Colonic mucosa (tissue), 4 donors: ENCODE results near the gene PIAS1. TPM values are rescaled to one million over a fixed set of nuclear protein-coding genes. Genes with fewer than 3 reads are reported as not detected.

Experiments
- DNase-seq: peaks from one replicate; pipeline ENCODE4 v3.0.0-alpha.2; 2020
- H3K27ac ChIP-seq: fragments of 200-600 bp; one replicate; pipeline ENCODE4 v1.8.0; 2021
- H3K27me3 ChIP-seq: fragments of 200-600 bp; one replicate; pipeline ENCODE4 v1.8.0; 2021
- H3K36me3 ChIP-seq: fragments of 200-600 bp; one replicate; pipeline ENCODE4 v1.8.0; 2021
- H3K4me1 ChIP-seq: fragments of 200-600 bp; one replicate; pipeline ENCODE4 v1.8.0; 2021; ENCODE audit warnings: mild to moderate bottlenecking
- H3K4me3 ChIP-seq: fragments of 200-600 bp; one replicate; pipeline ENCODE4 v1.8.0; 2021
- H3K9ac ChIP-seq, 2 donors: one replicate each; pipeline ENCODE4 v1.7.0; 2013; ENCODE audit warnings: control low read depth in 2 of 2, low read depth in 2 of 2, low read length in 2 of 2
- H3K9me3 ChIP-seq: fragments of 200-600 bp; one replicate; pipeline ENCODE4 v1.8.0; 2021
- CTCF ChIP-seq: fragments of 200-600 bp; IDR thresholded peaks from one replicate; pipeline ENCODE4 v1.8.0; 2022; ENCODE audit warnings: antibody characterized with exemption, mild to moderate bottlenecking
- intact Hi-C: fragments of 100-400 bp; cut with DNase I; formaldehyde crosslinking; loops from one replicate; pipeline ENCODE4 v1.14.1; 2022
- total RNA-seq, 2 donors: library from RNA; stranded (reverse); fragmentation: NEBNext Ultra II Directional in 1 of 2; extraction: Animal tissue kit (Norgen Biotek cat#: 25700) in 1 of 2; gene quantifications; one replicate each; pipeline ENCODE4 v1.2.1, GENCODE V29; 2021
- donor health status: healthy.
- donor health status: DM: no; HTN: no; CAD: no.
- donor health status: DM: no; HTN: no; CAD: no.

PIAS1 gene
- total RNA-seq, 2 donors from 2014 or later: 26.6 to 33.0 TPM

GRCh38 chr15:68063606-68064005 is 9.5 kb downstream of the PIAS1 start:
- DNase-seq: no peak
- intact Hi-C loops: no loop called here
- Histone ChIP-seq H3K36me3 (no peaks in the 10 kb centered on the region), H3K4me1 (no peaks in the 10 kb centered on the region), H3K27me3 (no peaks in the 10 kb centered on the region), H3K4me3 (no peak overlapping the region), H3K27ac (no peak overlapping the region), H3K9me3 (no peaks in the 10 kb centered on the region), H3K9ac (no peak overlapping the region)
- no peak for TF ChIP-seq CTCF

GRCh38 chr15:68073576-68074288 is 19.6 kb downstream of the PIAS1 start:
- Histone ChIP-seq H3K4me3 (no peak overlapping the region), H3K9ac (no peak overlapping the region), H3K9me3 (no peaks in the 10 kb centered on the region), H3K36me3 (no peaks in the 10 kb centered on the region), H3K27me3 (no peaks in the 10 kb centered on the region), H3K4me1 (no peaks in the 10 kb centered on the region), H3K27ac (no peak overlapping the region)
- TF ChIP-seq CTCF: no peak
- no peak for DNase-seq
- intact Hi-C loops: no loop called here

GRCh38 chr15:68075764-68076385 is 21.8 kb downstream of the PIAS1 start:
- H3K27me3 ChIP-seq: no peaks in the 10 kb centered on the region
- H3K27ac ChIP-seq: no peak overlapping the region
- no peaks in the 10 kb centered on the region for H3K4me1 ChIP-seq
- no peak overlapping the region for H3K9ac ChIP-seq
- no peak for TF ChIP-seq CTCF
- DNase-seq: no peak
- no peaks in the 10 kb centered on the region for H3K36me3 ChIP-seq
- intact Hi-C loops: no loop called here
- no peaks in the 10 kb centered on the region for H3K9me3 ChIP-seq
- no peak overlapping the region for H3K4me3 ChIP-seq

GRCh38 chr15:68078365-68078764 is 24.2 kb downstream of the PIAS1 start:
- Histone ChIP-seq H3K27ac (no peak overlapping the region), H3K36me3 (no peaks in the 10 kb centered on the region), H3K9ac (no peak overlapping the region), H3K27me3 (no peaks in the 10 kb centered on the region), H3K9me3 (no peaks in the 10 kb centered on the region), H3K4me3 (no peak overlapping the region), H3K4me1 (no peaks in the 10 kb centered on the region)
- no peak for TF ChIP-seq CTCF
- intact Hi-C loops: no loop called here
- DNase-seq: no peak

- no peak for DNase-seq
- H3K4me1 ChIP-seq: no peaks in the 10 kb centered on the region
- intact Hi-C loops: no loop called here
These were observed 26.2 kb downstream of the PIAS1 start for GRCh38 chr15:68080334-68080733.

More at GRCh38 chr15:68080334-68080733, 26.2 kb downstream of the PIAS1 start:
- no peaks in the 10 kb centered on the region for H3K36me3 ChIP-seq
- H3K9me3 ChIP-seq: no peaks in the 10 kb centered on the region
- H3K27me3 ChIP-seq: no peaks in the 10 kb centered on the region
- H3K4me3 ChIP-seq: no peak overlapping the region
- no peak overlapping the region for H3K9ac ChIP-seq
- H3K27ac ChIP-seq: no peak overlapping the region
- no peak for TF ChIP-seq CTCF
